Suprapubic skin (tissue), 4 donors: Measurements from ENCODE around the gene STAC2.

Experiments
- EP300 ChIP-seq: sonication (generic); formaldehyde crosslinking; IDR thresholded peaks from one replicate; pipeline ENCODE4 v1.6.1; 2017; ENCODE audit warnings: antibody characterized with exemption
- POLR2A ChIP-seq, 2 donors: fragments of 450-650 bp; IDR thresholded peaks; one replicate each; pipeline ENCODE4 v1.6.1; 2017; ENCODE audit warnings: antibody characterized with exemption in 2 of 2, mild to moderate bottlenecking in 2 of 2, moderate library complexity in 2 of 2
- POLR2AphosphoS5 ChIP-seq, 3 donors: sonication (generic); formaldehyde crosslinking; IDR thresholded peaks; one replicate each; pipeline ENCODE4 v1.6.1; 2017; ENCODE audit warnings: antibody characterized with exemption in 3 of 3
- TF ChIP-seq, protein P1 (sequence below), 2 donors: fragments of 200-600 bp in 1 of 2; fragments of 450-650 bp in 1 of 2; sonication (generic) in 1 of 2; IDR thresholded peaks; one replicate each; pipeline ENCODE4 v1.5.1; 2016 to 2019; ENCODE audit warnings: antibody characterized with exemption in 2 of 2, mild to moderate bottlenecking in 1 of 2, moderate library complexity in 1 of 2

DNA sequence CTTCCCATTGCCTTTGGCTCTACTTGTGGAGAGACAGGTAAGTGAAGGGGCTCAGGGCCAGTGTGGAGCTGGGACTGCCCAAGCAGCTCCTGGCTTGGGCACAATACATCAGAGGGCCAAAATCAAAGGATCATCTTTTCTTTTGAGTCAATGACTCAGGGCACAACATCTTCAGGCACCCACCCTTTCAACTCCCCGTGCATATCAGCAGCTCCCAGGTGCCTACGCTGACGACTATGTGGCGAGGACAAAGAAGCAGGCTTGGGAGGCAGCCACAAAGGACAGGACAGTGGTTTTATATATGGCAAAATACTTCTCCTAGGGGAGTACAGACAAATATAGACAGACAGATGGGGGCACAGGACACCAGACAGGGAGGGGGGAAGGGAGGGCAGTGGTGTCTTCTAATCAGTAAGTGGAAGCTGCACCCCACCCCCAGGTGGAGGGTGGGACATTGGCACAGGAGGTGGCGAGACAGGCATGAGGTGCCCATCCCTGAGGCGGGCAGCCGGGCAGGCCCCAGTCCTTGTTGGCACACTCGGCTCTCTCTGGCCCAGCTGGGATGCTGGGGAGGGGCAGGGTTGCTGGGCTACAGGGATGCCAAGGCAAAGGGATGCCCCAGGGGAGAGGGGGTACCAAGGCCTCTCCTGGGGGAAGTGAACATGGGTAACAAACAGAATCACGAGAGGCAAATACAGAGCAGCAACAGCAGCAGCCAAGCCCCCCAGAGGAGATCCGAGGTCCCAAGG is 52.0 kb downstream of the STAC2 start:
- TF ChIP-seq, protein P1, sequence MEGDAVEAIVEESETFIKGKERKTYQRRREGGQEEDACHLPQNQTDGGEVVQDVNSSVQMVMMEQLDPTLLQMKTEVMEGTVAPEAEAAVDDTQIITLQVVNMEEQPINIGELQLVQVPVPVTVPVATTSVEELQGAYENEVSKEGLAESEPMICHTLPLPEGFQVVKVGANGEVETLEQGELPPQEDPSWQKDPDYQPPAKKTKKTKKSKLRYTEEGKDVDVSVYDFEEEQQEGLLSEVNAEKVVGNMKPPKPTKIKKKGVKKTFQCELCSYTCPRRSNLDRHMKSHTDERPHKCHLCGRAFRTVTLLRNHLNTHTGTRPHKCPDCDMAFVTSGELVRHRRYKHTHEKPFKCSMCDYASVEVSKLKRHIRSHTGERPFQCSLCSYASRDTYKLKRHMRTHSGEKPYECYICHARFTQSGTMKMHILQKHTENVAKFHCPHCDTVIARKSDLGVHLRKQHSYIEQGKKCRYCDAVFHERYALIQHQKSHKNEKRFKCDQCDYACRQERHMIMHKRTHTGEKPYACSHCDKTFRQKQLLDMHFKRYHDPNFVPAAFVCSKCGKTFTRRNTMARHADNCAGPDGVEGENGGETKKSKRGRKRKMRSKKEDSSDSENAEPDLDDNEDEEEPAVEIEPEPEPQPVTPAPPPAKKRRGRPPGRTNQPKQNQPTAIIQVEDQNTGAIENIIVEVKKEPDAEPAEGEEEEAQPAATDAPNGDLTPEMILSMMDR (IDR thresholded peaks at IDR 0.05) = no peak
- no peak for TF ChIP-seq POLR2A (IDR thresholded peaks at IDR 0.05)
- no peak for TF ChIP-seq EP300
- no peak for TF ChIP-seq POLR2AphosphoS5 (IDR thresholded peaks at IDR 0.05)
